Caco-2 (cell line): ENCODE data around the gene SKAP1. TPM values are rescaled to one million over a fixed set of nuclear protein-coding genes. Genes with fewer than 3 reads are reported as not detected.

Source experiments
- BruUV-seq: library from RNA; stranded (reverse); fragments of 400-500 nt; replicated peaks from 2 replicates; lab custom pipeline; 2021; lab: Mats Ljungman, UMichigan
- CTCF ChIA-PET: fragments of 300-600 bp; sonication (Branson Sonifier 250); formaldehyde crosslinking; loops from one replicate; lab custom pipeline; 2022; ENCODE audit warnings: antibody characterized with exemption; lab: Charles Lee
- POLR2A ChIA-PET: fragments of 300-600 bp; sonication (Branson Sonifier 250); formaldehyde crosslinking; loops from one replicate; lab custom pipeline; 2022; ENCODE audit warnings: antibody characterized with exemption; lab: Charles Lee
- DNase-seq, 2 experiments: peaks; one replicate each; pipeline versions ENCODE4 v3.0.0 to v3.0.0-alpha.2; 2020 to 2022
- H3K27me3 ChIP-seq: replicated peaks from 2 replicates; pipeline ENCODE4 v1.6.0; 2011; ENCODE audit warnings: low read length; ENCODE audit not compliant: control insufficient read depth, insufficient read depth
- H3K36me3 ChIP-seq: 2 replicates; pipeline ENCODE4 v1.5.1; 2011; ENCODE audit warnings: low read length; ENCODE audit not compliant: control insufficient read depth, insufficient read depth
- H3K4me1 ChIP-seq: fragments of 250-450 bp; sonication (Bioruptor Pico); 2 replicates; pipeline ENCODE4 v1.5.1; 2020; ENCODE audit warnings: mild to moderate bottlenecking
- H3K4me3 ChIP-seq: 2 replicates; pipeline ENCODE4 v1.5.1; 2011; ENCODE audit warnings: low read depth, mild to moderate bottlenecking, control low read depth, low read length
- H3K9me3 ChIP-seq: fragments of 250-450 bp; sonication (Bioruptor Pico); 2 replicates; pipeline ENCODE4 v1.5.1; 2020; ENCODE audit warnings: mild to moderate bottlenecking, moderate library complexity
- H3K27ac Mint-ChIP-seq: one replicate; pipeline ENCODE4 v1.8.0; 2022; ENCODE audit warnings: mixed read lengths; ENCODE audit not compliant: unreplicated experiment
- H3K27me3 Mint-ChIP-seq: one replicate; pipeline ENCODE4 v1.8.0; 2022; ENCODE audit warnings: mixed read lengths; ENCODE audit not compliant: insufficient read depth, unreplicated experiment
- H3K36me3 Mint-ChIP-seq: one replicate; pipeline ENCODE4 v1.8.0; 2022; ENCODE audit warnings: mild to moderate bottlenecking, mixed read lengths; ENCODE audit not compliant: insufficient read depth, unreplicated experiment
- H3K4me1 Mint-ChIP-seq: one replicate; pipeline ENCODE4 v1.8.0; 2022; ENCODE audit warnings: low read depth, mixed read lengths; ENCODE audit not compliant: unreplicated experiment
- H3K4me3 Mint-ChIP-seq: one replicate; pipeline ENCODE4 v1.8.0; 2022; ENCODE audit warnings: mild to moderate bottlenecking, moderate library complexity, mixed read lengths; ENCODE audit not compliant: unreplicated experiment
- H3K9me3 Mint-ChIP-seq: one replicate; pipeline ENCODE4 v1.8.0; 2022; ENCODE audit warnings: mixed read lengths; ENCODE audit not compliant: unreplicated experiment
- CTCF ChIP-seq, 2 experiments: fragments of 200-600 bp in 1 of 2; IDR thresholded peaks; 1 replicate in 1 of 2; 2 replicates in 1 of 2; pipeline versions ENCODE4 v1.5.1 to v1.8.0; 2011 to 2022; ENCODE audit warnings: antibody characterized with exemption in 1 of 2, control low read depth in 1 of 2, inconsistent platforms in 1 of 2, low read depth in 1 of 2, low read length in 1 of 2, mild to moderate bottlenecking in 1 of 2, moderate library complexity in 1 of 2; ENCODE audit not compliant: insufficient read depth in 1 of 2, severe bottlenecking in 1 of 2, unreplicated experiment in 1 of 2
- intact Hi-C: fragments of 100-400 bp; cut with micrococcal nuclease; formaldehyde crosslinking; loops from one replicate; pipeline ENCODE4 v1.10.0; 2022; ENCODE audit not compliant: unreplicated experiment
- total RNA-seq: library from RNA; stranded (reverse); gene quantifications from 2 replicates; pipeline ENCODE4 v1.2.3, GENCODE V29; 2022

SKAP1 gene
- total RNA-seq, 1 experiment from 2014 or later: 0.70 TPM

- no peak overlapping the region for H3K27ac Mint-ChIP-seq
- intact Hi-C loops: no loop called here
- POLR2A ChIA-PET: interaction anchor here (0.6 kb wide), 1 partner anchor 185 kb away, joined by 4 read pairs; the partner anchor contains the start of gene PNPO
Observed at GRCh38 chr17:48126532-48126850, 303.5 kb downstream of the SKAP1 start.

GRCh38 chr17:48125829-48126531 is 304.0 kb downstream of the SKAP1 start:
- Histone ChIP-seq H3K27me3 (no peaks in the 10 kb centered on the region), H3K9me3 (no peaks in the 10 kb centered on the region), H3K4me3 (no peak overlapping the region), H3K4me1 (no peaks in the 10 kb centered on the region), H3K36me3 (no peaks in the 10 kb centered on the region; the same call in 1 of the 2 replicates)
- CTCF ChIA-PET: interaction anchor here (0.6 to 2.4 kb wide), 5 partner anchors 28 to 101 kb away, joined by 3 to 10 read pairs (median 4); no protein-coding TSS in a partner anchor
- Mint-ChIP-seq H3K36me3 (peaks cover 6% of the 10 kb centered on the region), H3K4me3 (no peak overlapping the region), H3K9me3 (no peaks in the 10 kb centered on the region), H3K27ac (no peak overlapping the region), H3K4me1 (no peaks in the 10 kb centered on the region), H3K27me3 (no peaks in the 10 kb centered on the region)
- POLR2A ChIA-PET: interaction anchor here (0.6 kb wide), 1 partner anchor 184 kb away, joined by 4 read pairs; the partner anchor contains the start of gene PNPO
- BruUV-seq: no TSS peak
- intact Hi-C loops: no loop called here
- no peak for TF ChIP-seq CTCF (IDR thresholded peaks at IDR 0.05; ENCODE audit: insufficient read depth in 1 of 2, low read depth in 1 of 2, low read length in 1 of 2, severe bottlenecking in 1 of 2, unreplicated experiment in 1 of 2)
- DNase-seq: no peak

More at GRCh38 chr17:48126532-48126850, 303.5 kb downstream of the SKAP1 start:
- DNase-seq: no peak
- Histone ChIP-seq H3K27me3 (no peaks in the 10 kb centered on the region), H3K9me3 (no peaks in the 10 kb centered on the region), H3K36me3 (no peaks in the 10 kb centered on the region), H3K4me1 (no peaks in the 10 kb centered on the region), H3K4me3 (no peak overlapping the region)
- no TSS peak for BruUV-seq
- Mint-ChIP-seq H3K9me3 (no peaks in the 10 kb centered on the region), H3K27me3 (no peaks in the 10 kb centered on the region), H3K4me3 (no peak overlapping the region), H3K4me1 (no peaks in the 10 kb centered on the region), H3K36me3 (peaks cover 1% of the 10 kb centered on the region)
- CTCF ChIA-PET: interaction anchor here (0.6 to 2.4 kb wide), 5 partner anchors 29 to 197 kb away, joined by 3 to 10 read pairs (median 3); no protein-coding TSS in a partner anchor
- no peak for TF ChIP-seq CTCF (IDR thresholded peaks at IDR 0.05; ENCODE audit: insufficient read depth in 1 of 2, low read depth in 1 of 2, low read length in 1 of 2, severe bottlenecking in 1 of 2, unreplicated experiment in 1 of 2)

GRCh38 chr17:48123776-48124388 is 306.1 kb downstream of the SKAP1 start:
- Histone ChIP-seq H3K27me3 (no peaks in the 10 kb centered on the region), H3K4me3 (no peak overlapping the region), H3K9me3 (no peaks in the 10 kb centered on the region), H3K36me3 (peaks cover under 1% of the 10 kb centered on the region), H3K4me1 (no peaks in the 10 kb centered on the region)
- Mint-ChIP-seq H3K27ac (no peak overlapping the region), H3K4me3 (no peak overlapping the region), H3K4me1 (no peaks in the 10 kb centered on the region), H3K36me3 (peaks cover 20% of the 10 kb centered on the region), H3K27me3 (no peaks in the 10 kb centered on the region), H3K9me3 (no peaks in the 10 kb centered on the region)
- TF ChIP-seq CTCF (IDR thresholded peaks at IDR 0.05; ENCODE audit: insufficient read depth in 1 of 2, low read depth in 1 of 2, low read length in 1 of 2, severe bottlenecking in 1 of 2, unreplicated experiment in 1 of 2): no peak
- POLR2A ChIA-PET: interaction anchor here (1.4 to 1.6 kb wide), 2 partner anchors 15 to 76 kb away, joined by 6 to 11 read pairs; partner anchors contain the start of gene NFE2L1
- intact Hi-C loops: no loop called here
- CTCF ChIA-PET: interaction anchor here (0.6 to 1.2 kb wide), 5 partner anchors 9 to 262 kb away, joined by 3 to 5 read pairs (median 4); no protein-coding TSS in a partner anchor
- DNase-seq: no peak
- no TSS peak for BruUV-seq
